EL (cell line): ENCODE data around the gene TRIB2.
"Not testable (repeated sequence)": the region's sequence is repeated elsewhere in the genome, so short reads cannot be mapped to it uniquely, and the experiment has no call there.

Experiments used
- DNase-seq: peaks from one replicate; pipeline ENCODE4 v3.0.0-alpha.2; 2016

Gene TRIB2

DNA sequence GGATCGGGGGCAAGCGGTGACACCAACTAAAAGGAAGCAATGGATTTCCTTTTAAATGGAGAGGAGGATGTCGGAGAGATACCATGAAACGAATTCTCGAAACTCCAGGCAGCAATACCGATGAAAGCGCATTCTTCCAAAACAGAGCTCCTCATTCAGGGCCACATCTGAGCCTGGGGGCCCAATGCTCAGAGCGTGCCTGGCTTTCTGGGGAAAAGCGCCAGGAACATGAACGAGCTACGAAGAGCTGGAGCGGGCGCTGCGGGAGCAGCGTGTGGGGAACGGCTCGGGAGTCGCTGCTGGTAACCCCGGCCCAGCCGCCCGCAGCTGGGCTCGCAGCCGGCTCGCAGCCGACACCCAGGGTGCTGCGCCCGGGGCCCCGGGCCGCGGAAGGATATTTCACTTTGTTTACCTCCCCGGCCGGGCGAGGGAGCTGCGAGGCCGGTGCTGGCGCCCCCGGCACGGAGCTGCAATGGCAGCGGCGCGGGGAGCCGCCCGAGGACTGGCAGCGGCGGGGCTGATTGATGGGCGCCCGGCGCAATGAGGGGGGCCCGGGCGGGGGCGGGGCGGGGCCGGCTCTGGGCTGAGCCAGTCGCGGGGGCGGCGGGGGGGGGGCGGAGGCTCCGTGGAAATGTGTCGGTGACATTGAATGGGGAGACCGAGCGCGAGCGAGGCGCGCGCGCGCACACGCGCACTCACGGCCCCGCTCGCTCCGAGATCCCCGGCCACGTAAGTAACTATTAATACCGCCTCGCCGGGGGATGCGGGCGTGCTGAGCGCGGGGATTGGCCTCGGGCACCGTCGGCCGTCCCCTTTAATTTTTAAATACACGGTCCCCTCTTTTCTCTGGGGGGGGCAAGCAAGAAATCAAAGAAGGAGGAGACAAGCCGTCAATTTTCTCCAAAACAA, at the start of gene TRIB2:
TRIB2 (plus strand) TSS at position 655 of the 909 bp plus-strand sequence. CDS start 1,372 bp downstream, outside the sequence.
- DNase-seq, result peak; percentile 87

DNA sequence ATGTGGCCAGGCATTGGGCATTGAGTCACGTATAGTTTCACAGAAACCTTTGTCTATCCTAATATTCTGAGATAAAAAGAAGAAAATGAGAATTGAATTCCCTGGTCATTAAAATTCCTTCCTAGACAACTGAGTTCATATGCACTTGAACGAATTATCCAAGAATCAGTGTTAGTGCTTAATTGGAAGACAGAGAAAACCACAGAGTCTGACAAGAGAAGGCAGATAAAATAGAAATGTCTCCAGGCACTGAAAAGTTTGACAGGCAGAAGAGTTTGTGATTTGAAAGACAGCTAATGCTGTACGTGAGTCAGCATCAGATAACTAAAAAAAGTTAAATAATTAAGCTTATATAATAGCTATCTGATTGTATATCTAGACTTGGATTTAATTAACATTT, 47.7 kb upstream of the TRIB2 start:
- no peak for DNase-seq

DNA sequence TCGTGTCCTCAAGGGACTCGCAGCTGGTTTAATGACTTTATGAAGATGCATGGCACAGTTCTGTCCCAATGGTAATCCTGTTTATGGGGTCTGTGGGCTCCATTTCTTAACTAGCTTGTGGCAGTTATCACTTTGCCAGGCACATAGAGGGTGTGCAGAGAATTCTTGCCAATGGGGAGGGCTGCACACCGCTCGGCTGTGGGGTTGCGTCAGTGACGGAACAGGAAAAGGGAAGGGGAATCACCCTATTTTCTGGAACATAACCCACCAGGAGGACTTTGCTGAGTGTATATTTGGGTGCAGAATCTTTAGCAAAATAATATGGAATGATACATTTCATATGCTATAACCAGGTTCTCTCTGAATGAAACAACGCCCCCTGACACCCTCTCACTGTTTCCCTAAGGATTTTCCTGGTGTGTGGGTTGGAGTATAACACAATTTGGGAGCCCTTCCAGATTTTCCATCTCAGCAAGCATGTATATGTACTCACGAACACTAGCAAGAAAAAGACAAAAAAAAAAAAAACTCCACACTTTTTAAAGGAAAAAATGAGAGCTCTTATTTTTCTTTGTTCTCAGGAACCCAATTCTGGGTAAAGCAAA, 43.9 kb upstream of the TRIB2 start:
- DNase-seq, result no peak

DNA sequence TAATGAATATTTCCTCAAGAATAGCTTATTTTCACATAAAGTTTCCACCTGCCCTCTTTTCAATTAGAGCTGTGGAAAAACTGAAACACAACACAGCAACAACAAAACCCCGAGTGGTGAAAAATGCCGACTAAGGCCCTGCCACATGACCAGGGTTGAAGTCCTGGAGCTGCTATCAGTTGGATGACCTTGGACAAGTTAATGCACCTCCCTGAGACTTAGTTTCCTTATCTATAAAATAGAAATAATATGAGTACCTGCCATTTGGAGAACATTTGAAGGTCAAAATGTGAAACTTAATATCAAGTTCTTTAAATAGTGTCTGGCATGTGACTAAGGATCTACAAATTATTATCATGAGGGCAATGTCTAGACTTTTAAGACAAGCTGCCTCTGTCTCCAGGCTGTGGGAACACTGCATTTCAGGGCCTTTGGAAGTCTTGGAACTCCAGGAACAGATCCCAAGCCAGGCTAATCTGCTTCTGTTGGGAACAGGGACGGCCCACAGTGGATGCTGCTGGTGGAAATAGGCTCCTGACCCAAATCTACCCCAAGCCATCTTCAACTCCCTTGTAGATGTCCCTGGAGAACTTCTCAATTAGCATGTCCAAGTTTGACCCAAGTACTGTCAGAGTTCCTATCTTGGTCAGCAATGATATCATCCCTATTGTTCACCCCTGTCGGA, 42.0 kb upstream of the TRIB2 start:
- DNase-seq, result no peak

DNA sequence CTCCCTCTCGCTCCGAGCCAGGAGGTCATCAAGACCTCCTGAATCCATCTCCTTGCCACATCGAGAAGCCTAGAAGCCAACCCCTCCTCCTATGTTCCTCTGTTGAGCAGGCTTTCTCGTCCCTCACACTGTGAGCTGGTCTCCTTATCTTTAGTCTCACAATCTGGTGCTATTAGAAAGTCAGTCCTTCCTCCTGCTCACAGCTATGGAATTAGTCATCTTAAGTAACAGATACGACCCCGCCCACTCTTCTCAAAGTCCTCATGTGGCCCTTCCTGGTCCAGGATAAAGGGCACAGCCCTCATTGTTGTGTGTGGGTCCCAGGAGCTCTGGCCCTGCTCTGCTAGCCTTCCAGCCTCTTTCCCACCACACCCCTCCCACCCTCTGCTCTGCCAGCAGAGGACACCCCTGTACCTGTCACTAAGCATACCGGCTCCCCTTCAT, 41.4 kb upstream of the TRIB2 start:
- peak; percentile 34 for DNase-seq

DNA sequence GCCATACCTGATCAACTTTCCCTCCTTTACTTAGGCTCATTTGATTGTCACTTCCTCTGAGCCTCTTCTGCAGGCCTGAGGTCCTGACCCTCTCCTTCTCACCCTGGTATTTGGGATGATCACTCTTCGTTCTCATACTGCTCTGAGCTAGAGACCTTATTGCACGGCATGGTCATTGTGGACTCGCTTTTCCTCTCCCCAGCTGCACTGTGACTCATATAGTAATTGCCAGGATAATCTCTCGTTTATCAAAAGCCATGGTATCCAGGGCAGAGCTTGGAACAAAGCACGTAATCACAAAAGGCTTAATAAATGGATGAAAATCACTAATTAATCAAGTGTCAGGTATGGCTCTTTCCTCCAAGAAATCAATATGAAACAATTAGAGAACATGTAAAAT, 40.9 kb upstream of the TRIB2 start:
- DNase-seq, result no peak

DNA sequence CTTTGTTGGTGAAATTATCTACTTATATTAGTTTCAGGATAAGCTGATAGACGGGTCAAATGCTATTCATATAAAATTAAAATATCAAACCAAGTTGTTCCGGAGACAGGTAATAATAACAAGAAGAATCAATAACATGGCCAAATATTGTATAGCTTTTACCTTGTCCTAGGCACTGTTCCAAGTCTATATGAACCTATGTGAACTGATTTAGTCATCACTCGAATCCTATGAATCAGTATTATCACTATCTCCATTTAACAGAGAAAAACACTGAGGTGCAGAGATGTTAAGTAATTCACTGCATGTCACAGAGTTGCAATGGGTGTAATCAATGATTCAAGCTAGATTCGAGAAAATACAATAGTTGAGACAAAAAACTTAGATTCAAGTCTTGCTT, 40.0 kb upstream of the TRIB2 start:
- no peak for DNase-seq

DNA sequence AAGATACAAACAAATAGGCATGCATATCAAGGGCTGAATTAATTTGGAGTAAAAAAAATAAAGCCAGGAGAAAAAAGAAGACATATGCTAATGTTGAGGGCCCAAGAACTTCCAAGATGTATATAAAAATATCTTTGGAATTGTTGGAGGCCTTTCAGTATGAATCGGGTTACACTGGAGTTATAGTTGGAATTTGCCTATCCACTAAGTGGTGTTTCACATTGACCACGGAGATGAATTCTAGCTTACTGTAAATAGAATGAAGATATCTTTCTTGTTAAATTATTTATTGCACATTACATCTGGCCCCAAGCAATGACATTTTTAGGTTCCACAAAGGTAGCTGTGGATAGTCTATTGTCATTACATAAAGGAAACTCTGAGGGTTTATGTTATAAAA, 38.5 kb upstream of the TRIB2 start:
- no peak for DNase-seq

DNA sequence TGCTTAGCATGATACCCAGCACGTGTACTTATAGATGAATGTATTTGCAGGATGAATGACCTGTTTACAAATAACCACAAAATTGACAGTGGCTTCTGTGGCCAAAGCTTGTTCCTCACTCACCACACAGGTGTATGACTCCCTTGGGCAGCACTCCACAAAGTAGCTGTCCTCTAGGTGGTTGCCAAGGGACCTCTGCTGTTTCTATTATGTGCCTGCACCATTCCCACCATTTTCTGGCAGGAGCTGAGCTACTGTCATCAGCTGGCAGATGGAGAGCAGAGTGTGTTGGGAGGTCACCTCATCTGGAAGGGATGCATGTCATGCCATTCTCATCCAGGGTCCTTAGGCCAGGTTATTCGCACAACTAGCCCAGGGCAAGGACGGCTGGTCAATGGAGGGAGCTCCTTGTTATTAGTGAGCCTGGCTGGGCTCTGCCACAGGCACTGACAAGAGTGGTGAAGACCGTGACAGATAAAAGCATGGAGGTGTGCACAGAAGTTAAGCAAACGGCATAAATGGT, 37.1 kb upstream of the TRIB2 start:
- no peak for DNase-seq

DNA sequence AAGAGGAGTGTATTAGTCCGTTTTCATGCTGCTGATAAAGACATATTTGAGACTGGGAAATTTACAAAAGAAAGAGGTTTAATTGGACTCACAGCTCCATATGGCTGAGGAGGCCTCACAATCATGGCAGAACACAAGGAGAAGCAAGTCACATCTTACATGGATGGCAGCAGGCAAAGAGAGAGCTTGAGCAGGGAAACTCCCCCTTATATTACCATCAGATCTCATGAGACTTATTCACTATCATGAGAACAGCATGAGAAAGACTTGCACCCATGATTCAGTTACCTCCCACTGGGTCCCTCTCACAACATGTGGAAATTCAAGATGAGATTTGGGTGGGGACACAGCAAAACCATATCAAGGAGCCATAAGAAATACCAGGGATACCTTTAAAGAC, 36.6 kb upstream of the TRIB2 start:
- not testable (repeated sequence) for DNase-seq

DNA sequence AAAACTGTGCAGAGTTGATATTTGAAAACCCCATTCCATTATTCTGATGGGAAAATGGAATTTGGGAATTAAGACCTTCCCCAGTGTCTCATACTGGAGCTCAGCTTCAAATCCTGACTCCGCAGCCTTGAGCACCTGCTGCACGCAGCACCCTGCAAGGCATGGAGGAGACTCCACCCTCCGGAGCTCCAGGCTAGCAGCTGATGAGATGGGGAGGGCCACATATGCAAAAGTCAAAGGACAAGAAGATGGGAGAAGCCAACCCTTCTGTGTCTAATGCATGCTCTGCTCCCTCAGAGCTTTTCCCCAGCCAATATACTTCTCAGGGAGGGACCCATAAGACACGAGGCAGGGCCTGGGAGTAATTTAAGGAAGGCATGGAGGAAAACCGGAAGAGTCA, 34.7 kb upstream of the TRIB2 start:
- DNase-seq, result no peak

DNA sequence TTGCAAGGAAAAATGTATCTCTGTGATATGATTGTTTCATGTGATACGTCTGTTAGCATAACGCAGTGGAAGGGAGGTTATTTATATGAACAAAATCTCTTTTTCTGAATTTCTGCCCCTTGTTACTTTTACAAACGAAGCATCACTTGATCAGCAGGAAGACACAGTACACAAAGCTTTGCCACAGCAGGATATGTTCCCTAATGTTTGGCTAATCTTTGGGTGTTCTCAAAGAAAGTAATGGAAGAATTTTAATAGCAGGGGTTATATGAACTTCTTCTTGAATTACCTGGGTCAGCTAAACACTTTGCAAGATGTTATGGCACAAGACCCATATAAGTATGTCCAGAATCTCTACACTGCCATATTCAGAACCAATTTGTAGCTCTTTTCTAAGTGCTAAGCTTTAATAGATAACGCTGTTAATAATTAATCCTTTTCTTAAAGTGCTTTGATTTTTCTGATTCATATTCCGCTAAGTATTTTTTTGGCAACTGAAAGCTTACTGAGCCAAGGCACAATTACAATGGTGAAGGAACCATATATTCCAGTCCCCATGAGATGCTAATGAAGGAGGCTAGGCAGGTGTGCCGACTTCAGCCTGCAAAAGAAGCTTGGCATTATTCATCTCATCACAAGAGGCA, 33.2 kb upstream of the TRIB2 start:
- DNase-seq, result no peak

DNA sequence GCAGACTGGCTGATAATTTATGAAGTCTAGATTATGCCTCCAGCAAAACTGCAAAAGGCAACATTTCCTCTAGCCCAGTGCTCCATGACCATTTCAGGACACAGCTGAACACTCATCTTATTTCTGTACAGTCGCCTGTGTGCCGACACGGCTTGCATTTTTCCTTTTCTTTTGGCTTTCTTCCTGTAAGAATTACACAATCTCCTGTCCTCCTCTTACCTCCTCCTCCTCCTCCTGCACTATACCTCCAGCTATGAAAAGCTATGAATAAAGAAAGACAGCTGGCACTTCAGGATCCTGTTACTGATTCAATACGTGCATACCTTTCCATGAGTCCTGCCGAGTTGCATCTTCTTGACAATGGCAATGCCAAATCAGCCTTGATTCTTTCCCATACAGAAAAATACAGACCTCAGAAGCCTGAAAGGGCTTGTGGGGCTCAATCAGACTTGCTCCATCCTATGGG, 32.2 kb upstream of the TRIB2 start:
- DNase-seq, result peak; percentile 23

DNA sequence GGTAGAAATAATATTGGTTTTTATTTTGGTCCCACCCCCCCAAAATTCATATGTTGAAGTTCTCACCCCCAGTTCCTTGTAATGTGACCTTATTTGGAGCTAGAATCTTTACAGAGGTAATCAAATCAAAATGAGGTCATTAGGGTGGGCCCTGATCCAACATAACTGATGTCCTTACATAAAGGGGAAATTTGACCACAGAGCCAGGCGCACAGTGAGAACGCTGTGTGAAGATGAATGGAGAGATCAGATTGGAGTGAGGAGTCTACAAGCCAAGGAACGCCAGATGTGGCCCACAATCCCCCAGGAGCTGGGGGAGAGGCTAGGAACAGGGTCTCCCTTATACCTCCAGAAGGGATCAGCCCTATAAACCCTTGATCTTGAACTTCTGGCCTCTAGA, 31.6 kb upstream of the TRIB2 start:
- no peak for DNase-seq

DNA sequence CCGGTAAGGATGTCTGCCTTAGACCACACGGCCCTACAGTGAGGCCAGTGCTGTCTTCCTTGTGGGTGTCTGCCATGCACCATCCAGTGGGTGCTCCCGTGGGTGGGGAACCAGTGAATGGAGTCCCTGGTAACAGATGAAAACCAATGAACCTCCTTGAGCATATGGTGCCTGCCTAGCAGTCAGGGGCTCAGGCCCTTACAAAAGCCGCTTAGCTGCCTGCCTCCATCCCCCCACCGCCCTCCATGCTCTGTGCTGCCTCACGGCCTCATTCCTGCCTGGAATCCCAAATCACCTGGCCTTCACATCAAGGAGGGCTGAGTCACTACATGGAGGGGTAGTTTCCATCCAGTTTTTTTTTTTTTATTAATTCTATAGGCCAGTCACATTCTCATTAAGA, 30.8 kb upstream of the TRIB2 start:
- DNase-seq, result no peak

DNA sequence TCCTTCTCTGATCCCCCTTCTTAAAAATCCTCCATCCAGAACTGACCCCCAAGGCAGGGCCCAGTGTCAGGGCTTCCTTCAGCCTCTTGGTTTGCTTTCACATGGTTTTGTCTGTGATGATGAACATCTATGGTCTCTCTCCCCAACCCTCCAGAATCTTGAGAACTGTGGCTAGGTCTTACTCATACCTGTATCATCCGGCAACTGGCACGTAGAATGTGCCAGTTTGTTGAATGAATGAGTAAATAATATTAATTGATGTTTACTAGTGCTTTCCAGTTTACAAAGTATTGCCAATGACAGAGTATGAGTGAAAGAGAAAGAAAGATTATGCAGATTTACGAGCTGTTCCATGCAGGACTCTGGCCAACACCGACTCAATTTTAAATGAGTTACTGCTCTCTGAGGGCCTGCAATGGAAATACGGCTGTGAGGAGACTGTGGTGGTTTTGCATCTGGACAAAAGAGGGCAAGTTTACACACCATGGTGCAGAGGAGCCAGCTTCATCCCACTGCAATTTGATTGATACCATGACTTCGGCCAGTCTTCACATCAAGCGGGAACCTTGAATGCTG, 29.9 kb upstream of the TRIB2 start:
- DNase-seq, result no peak

DNA sequence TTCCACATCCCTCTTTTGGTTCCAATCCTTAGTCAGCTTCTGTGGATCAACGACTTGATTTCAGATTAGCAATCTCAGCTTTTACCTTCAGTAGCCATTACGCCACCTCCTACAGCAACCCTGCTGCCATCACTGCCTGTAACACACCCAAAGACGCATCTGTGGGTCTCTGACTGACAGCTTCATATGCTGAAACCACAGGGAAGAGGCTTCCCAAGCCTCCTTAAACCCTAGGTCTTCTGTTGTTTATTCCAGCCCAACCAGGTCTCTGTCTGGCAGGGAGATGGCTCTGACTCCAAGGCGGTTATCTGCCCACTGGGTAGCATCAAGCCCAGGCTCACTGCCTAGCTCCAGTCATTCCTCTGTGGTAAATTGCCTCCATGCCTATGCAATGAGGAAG, 28.6 kb upstream of the TRIB2 start:
- DNase-seq, result no peak

DNA sequence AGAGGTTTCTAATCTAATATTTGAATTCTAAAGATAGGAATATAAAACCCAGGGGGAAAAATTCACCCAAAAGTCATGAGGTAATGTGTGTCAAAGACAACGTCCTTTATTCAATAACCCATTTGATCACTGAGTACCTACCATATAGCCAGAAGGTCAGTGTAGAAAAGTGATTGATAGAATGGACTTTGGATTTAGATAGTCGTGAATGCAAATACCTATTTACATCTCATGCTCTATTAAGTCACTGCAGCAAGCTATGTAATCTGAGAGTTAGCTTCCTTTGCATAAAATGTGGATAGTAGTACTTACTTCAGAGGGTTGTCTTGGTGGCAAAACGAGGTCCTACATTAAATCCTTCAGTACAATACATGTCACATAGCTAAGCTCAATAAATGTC, 27.8 kb upstream of the TRIB2 start:
- no peak for DNase-seq

DNA sequence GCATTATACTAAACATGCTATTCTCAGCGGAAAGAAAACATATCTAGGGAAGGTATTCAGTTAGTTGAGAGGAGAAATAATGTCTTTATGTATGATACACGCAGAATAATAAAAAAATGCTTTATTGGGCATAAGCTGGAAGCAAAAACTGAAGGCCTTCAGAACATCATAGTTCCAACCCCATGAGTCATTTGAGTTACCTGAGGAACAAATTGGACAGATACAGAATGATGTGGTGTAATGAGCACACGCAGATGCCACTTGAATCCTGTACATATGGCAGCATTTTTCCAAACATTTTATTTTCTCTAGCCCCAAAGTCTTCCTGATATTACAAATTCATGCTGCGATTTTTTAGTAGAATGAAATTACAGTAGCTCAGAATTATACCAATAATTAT, 23.2 kb upstream of the TRIB2 start:
- no peak for DNase-seq

DNA sequence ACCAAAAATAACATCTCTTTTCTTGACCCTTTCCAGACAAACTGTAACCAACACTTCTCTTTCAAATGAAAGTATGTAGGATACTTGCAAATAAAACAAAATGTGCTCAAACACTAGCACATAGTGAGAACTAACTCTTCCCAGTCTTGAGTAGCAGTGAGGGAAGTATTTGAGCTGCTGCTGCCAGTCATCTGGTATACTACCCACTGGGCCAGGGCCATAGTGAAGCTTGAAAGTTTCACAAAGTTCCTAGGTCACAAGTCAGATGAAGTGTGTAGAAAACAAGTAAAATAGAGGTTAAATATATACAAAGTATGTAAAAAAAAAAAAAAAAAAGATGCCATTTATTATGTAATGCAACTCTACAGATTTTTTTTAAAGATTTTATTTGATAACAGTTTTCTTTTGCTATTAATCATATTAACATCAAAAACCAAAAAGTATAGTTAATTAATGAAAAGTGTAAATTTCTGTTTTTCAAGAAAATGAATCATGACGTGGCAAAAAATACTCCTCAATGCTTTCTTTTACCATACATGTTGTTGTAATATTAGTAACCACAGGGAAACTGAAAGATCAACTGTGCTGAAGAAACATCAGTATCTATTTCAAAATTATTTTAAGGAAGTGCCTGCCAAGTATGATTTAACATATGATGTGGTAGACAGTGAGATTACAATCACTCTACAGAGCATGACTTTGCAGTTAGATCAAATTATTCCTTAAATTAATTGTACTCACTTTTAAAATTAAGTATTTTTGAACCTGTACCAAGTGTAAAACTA, 21.6 kb upstream of the TRIB2 start:
- no peak for DNase-seq

DNA sequence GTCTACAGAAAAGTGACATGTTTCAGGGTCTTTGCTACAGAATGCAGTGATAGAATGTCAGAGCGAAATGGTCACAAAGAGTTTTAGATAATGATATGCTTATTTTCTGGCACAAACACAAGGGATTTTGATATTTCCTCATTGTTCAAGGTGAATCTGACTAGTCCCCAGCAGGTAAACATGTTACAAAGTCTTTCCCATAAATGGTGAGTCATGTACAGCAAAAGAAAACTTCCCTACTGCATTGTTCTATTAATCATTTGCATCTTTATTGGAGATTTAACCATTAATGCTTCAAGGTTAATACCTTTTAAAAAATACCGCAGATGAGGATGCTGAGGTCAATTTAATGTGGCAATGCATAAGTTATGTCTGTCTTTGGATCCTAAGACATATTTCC, 19.1 kb upstream of the TRIB2 start:
- DNase-seq, result no peak

DNA sequence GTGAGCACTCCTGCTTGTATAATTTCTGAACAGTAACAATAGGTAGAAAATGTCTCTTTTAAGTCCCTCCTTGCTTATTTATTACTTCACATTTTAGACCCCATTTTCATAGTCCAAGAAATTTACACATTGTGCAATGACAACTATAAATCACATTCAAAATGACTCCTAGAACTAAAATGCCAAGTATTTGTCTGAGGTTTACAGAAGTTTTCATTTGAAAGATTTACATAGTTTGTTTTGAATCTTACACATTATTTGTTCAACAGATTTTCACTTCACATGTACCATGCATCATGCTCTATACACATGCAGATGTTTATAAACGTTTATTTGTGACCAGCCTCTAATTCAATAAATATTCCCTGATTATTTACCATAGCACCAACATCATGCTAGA, 15.7 kb upstream of the TRIB2 start:
- peak; percentile 31 for DNase-seq
